ENCODE measurements around the gene CD180.
"Not testable (repeated sequence)": the region's sequence is repeated elsewhere in the genome, so short reads cannot be mapped to it uniquely, and the experiment has no call there.

CD180 gene

GRCh38 chr5:67179697-67180361 is 16.8 kb downstream of the CD180 start:
- no peak for TF ChIP-seq Cebpa-rat (IDR thresholded peaks at IDR 0.05)
- Histone ChIP-seq H3K4me3 (no peak overlapping the region), H3K36me3 (peaks cover 12 to 68% (median 31%) of the 10 kb centered on the region in 11 experiments; a peak in 19 of 22 replicates)

GRCh38 chr5:67178966-67179365 is 17.6 kb downstream of the CD180 start:
- Histone ChIP-seq H4K20me1 (no peaks in the 10 kb centered on the region), H3K27me3 (no peaks in the 10 kb centered on the region), H3K9me3 (replicated peaks in 1 of 11) (peaks cover 31 to 73% (median 43%) of the 10 kb centered on the region in 11 experiments), H3K27ac (no peak overlapping the region), H3K4me1 (peaks cover 0 to 40% (median 4%) of the 10 kb centered on the region in 10 experiments; a peak in 8 of 20 replicates), H3K4me3 (no peak overlapping the region), H3K4me2 (no peak overlapping the region), H3K9ac (no peak overlapping the region), H3K36me3 (peaks cover 8 to 59% (median 24%) of the 10 kb centered on the region in 11 experiments; a peak in 19 of 22 replicates)
- no peak for TF ChIP-seq Cebpa-rat (IDR thresholded peaks at IDR 0.05)

More at GRCh38 chr5:67179697-67180361, 16.8 kb downstream of the CD180 start:
- no peak overlapping the region for H3K27ac ChIP-seq
- H3K9me3 ChIP-seq (replicated peaks in 1 of 11): peaks cover 31 to 71% (median 46%) of the 10 kb centered on the region in 11 experiments
- H4K20me1 ChIP-seq: no peaks in the 10 kb centered on the region
- no peak overlapping the region for H3K9ac ChIP-seq
- H3K4me2 ChIP-seq: no peak overlapping the region
- H3K27me3 ChIP-seq: no peaks in the 10 kb centered on the region
- H3K4me1 ChIP-seq: peaks cover 0 to 40% (median 4%) of the 10 kb centered on the region in 10 experiments; a peak in 8 of 20 replicates

DNA sequence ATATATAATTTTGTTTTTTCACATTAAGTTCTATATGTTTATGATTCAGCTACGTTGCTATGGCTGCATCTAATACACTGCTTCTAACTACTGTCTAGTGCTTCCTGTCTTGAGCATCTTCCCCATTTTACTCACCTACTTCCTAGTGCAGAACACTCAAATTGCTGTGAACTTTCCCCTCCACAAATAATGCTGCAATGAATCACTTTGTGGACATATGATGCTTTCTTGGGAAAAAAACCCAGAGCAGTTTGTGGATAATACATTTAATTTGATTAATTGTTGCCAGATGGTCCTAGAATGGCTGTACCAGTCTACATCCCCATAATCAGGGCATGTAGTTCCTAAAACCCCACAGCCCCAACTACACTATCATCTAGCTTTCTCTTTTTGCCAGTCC is 18.5 kb downstream of the CD180 start:
- Histone ChIP-seq H4K20me1 (no peaks in the 10 kb centered on the region), H3K9ac (no peak overlapping the region), H3K4me1 (peaks cover 0 to 33% (median 4%) of the 10 kb centered on the region in 10 experiments; a peak in 8 of 20 replicates), H3K4me3 (no peak overlapping the region), H3K36me3 (peaks cover 0 to 50% (median 15%) of the 10 kb centered on the region in 11 experiments; a peak in 15 of 22 replicates), H3K27ac (peak overlapping the region in 2 of 11 experiments; percentile 53; a peak in 2 of 22 replicates), H3K27me3 (no peaks in the 10 kb centered on the region), H3K9me3 (replicated peaks in 1 of 11) (peaks cover 31 to 68% (median 43%) of the 10 kb centered on the region in 11 experiments), H3K4me2 (no peak overlapping the region)
- no peak for TF ChIP-seq Cebpa-rat (IDR thresholded peaks at IDR 0.05)

DNA sequence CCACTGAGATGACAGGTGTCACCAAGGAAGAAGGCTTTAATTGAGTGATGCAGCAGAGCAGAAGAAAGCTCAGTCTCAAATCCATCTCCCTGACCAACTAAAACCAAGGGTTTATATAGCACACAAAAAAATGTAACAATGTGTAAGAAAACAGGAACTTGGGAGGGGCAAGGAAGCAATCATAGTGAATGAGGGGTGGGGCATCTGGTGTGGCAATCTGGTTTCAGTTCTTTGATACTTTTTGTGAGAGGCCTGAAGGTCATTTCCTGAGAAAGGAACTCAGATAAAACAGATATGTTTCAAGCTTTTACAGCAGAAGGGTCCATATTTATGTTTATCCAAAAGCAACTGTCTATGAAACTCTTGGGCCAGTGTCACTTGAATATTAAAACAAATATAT is 19.7 kb downstream of the CD180 start:
- Histone ChIP-seq H3K4me1 (peaks cover 0 to 21% (median 3%) of the 10 kb centered on the region in 10 experiments; a peak in 8 of 20 replicates), H3K4me2 (no peak overlapping the region), H3K27me3 (no peaks in the 10 kb centered on the region), H3K9ac (no peak overlapping the region), H3K27ac (no peak overlapping the region), H4K20me1 (no peaks in the 10 kb centered on the region), H3K4me3 (no peak overlapping the region; a peak in 1 of 20 replicates), H3K9me3 (replicated peaks in 1 of 11) (peaks cover 35 to 70% (median 43%) of the 10 kb centered on the region in 11 experiments), H3K36me3 (peaks cover 0 to 45% (median 7%) of the 10 kb centered on the region in 11 experiments; a peak in 10 of 22 replicates)
- no peak for TF ChIP-seq Cebpa-rat (IDR thresholded peaks at IDR 0.05)

DNA sequence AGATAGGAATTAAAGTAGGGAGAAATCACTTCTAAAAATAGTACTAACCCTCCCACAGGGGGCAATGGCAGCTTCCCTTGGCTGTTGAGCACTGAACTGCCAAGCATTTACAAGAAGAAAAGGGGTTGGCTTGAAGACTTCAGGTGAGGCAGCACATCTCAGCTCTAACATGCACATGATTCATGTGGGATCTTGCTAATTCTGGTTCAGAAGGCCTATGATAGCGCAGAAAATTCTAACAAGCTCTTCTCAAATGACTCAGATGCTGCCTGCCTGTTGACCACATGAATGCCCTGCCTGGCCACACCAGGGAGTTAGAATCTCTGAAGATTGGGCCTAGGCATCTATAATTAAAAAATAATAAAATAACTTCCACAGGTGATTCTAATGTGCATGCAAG is 22.6 kb downstream of the CD180 start:
- H3K4me3 ChIP-seq: no peak overlapping the region
- no peak overlapping the region for H3K9ac ChIP-seq
- peaks cover 32 to 54% (median 39%) of the 10 kb centered on the region in 11 experiments for H3K9me3 ChIP-seq (replicated peaks in 1 of 11)
- peaks cover 0 to 7% (median 0%) of the 10 kb centered on the region in 10 experiments; a peak in 1 of 20 replicates for H3K4me1 ChIP-seq
- no peaks in the 10 kb centered on the region for H3K27me3 ChIP-seq
- H3K36me3 ChIP-seq: peaks cover 0 to 22% (median 2%) of the 10 kb centered on the region in 11 experiments; a peak in 10 of 22 replicates
- no peak for TF ChIP-seq Cebpa-rat (IDR thresholded peaks at IDR 0.05)
- H3K4me2 ChIP-seq: no peak overlapping the region
- H3K27ac ChIP-seq: no peak overlapping the region
- H4K20me1 ChIP-seq: no peaks in the 10 kb centered on the region

DNA sequence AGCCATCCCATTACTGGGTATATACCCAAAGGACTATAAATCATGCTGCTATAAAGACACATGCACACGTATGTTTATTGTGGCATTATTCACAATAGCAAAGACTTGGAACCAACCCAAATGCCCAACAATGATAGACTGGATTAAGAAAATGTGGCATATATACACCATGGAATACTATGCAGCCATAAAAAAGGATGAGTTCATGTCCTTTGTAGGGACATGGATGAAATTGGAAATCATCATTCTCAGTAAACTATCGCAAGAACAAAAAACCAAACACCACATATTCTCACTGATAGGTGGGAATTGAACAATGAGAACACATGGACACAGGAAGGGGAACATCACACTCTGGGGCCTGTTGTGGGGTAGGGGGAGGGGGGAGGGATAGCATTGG is 23.2 kb downstream of the CD180 start:
- H3K4me3 ChIP-seq, H3K4me2 ChIP-seq, H3K27me3 ChIP-seq, H3K9ac ChIP-seq, H3K4me1 ChIP-seq, H3K27ac ChIP-seq, H4K20me1 ChIP-seq: not testable (repeated sequence)
- Histone ChIP-seq H3K9me3 (replicated peaks in 1 of 11) (peaks cover 26 to 48% (median 33%) of the 10 kb centered on the region in 11 experiments), H3K36me3 (peaks cover 0 to 16% (median 0%) of the 10 kb centered on the region in 11 experiments; a peak in 7 of 22 replicates)

- no peak overlapping the region for H3K9ac ChIP-seq
- no peaks in the 10 kb centered on the region for H4K20me1 ChIP-seq
- H3K27me3 ChIP-seq: no peaks in the 10 kb centered on the region
- H3K27ac ChIP-seq: no peak overlapping the region
- H3K4me1 ChIP-seq: no peaks in the 10 kb centered on the region
- H3K4me3 ChIP-seq: no peak overlapping the region
- peaks cover 0 to 12% (median 5%) of the 10 kb centered on the region in 11 experiments; a peak in 10 of 22 replicates for H3K36me3 ChIP-seq
- H3K9me3 ChIP-seq (replicated peaks in 1 of 11): peaks cover 0 to 25% (median 7%) of the 10 kb centered on the region in 11 experiments; a peak in 16 of 22 replicates
- TF ChIP-seq Cebpa-rat (IDR thresholded peaks at IDR 0.05): no peak
- no peak overlapping the region for H3K4me2 ChIP-seq
These were observed 25.8 kb downstream of the CD180 start for GRCh38 chr5:67170767-67171166.

DNA sequence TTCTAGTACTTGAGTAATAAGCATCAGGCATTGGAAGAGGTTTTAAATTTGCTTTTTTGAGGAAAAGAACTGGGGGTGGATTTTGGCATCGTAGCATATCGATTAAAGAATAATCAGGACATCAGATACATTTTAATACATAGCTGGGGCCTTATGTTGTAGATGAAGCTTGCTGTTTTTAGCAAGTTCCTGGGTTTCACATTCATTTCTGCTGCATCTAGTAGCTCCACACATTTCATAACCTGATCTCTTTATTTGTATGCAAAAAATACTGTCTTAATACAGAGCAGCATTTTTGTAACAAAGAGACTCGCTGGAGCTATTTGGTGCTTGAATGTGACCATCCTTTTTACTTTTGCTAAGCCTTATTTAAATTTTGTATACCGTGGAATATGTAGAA is 28.5 kb downstream of the CD180 start:
- H3K4me3 ChIP-seq: no peak overlapping the region
- peaks cover 14 to 39% (median 32%) of the 10 kb centered on the region in 11 experiments; a peak in 20 of 22 replicates for H3K36me3 ChIP-seq
- H3K27ac ChIP-seq: no peak overlapping the region
- no peaks in the 10 kb centered on the region for H3K27me3 ChIP-seq
- H4K20me1 ChIP-seq: no peaks in the 10 kb centered on the region
- H3K9ac ChIP-seq: no peak overlapping the region
- no peak overlapping the region for H3K4me2 ChIP-seq
- H3K9me3 ChIP-seq (replicated peaks in 1 of 11): peaks cover 0 to 12% (median 4%) of the 10 kb centered on the region in 11 experiments; a peak in 7 of 22 replicates
- no peak for TF ChIP-seq Cebpa-rat (IDR thresholded peaks at IDR 0.05)
- no peaks in the 10 kb centered on the region for H3K4me1 ChIP-seq

- Histone ChIP-seq H3K27me3 (no peaks in the 10 kb centered on the region), H4K20me1 (no peaks in the 10 kb centered on the region), H3K4me3 (no peak overlapping the region), H3K27ac (0 out of 22 replicates have a peak overlapping the region, but pooled peaks of 1 of the 11 experiments have one; percentile 23), H3K36me3 (peaks cover 17 to 46% (median 40%) of the 10 kb centered on the region in 11 experiments; a peak in 20 of 22 replicates), H3K9me3 (replicated peaks in 1 of 11) (peaks cover 0 to 7% (median 0%) of the 10 kb centered on the region in 11 experiments; a peak in 5 of 22 replicates), H3K4me1 (no peaks in the 10 kb centered on the region), H3K9ac (no peak overlapping the region), H3K4me2 (no peak overlapping the region)
- TF ChIP-seq Cebpa-rat (IDR thresholded peaks at IDR 0.05): no peak
These were observed 29.9 kb downstream of the CD180 start for GRCh38 chr5:67166460-67167285.
